ENCODE measurements around the gene RAB6C.
"Not testable (repeated sequence)": the region's sequence is repeated elsewhere in the genome, so short reads cannot be mapped to it uniquely, and the experiment has no call there.

The RAB6C gene

DNA sequence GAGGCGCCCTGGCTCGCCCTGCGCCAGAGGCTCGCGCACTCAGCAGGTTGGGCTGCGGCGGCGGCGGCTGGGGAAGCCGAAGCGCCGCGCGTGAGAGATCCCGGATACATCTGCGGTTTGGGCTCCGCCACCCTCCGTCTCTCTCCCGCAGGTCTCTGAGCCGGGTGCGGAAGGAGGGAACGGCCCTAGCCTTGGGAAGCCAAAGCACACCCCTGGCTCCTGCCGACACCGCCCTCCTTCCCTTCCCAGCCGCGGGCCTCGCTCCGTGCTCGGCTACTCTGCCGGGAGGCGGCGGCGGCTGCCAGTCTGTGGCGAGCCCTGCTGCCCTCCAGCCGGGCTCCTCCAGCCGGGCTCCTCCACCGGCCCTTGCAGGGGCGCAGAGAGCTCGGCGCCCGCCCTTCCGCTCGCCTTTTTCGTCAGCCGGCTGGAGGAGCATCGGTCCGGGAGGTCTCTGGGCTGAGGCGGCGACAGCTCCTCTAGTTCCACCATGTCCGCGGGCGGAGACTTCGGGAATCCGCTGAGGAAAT, at the start of gene RAB6C:
RAB6C (plus strand) TSS at position 38 of the 527 bp plus-strand sequence; CDS start at position 488, 450 bp downstream.
- not testable (repeated sequence) for DNase-seq

- DNase-seq, result no peak
Observed at GRCh38 chr2:129930451-129930850, 49.0 kb upstream of the RAB6C start.

- not testable (repeated sequence) for DNase-seq
Observed at GRCh38 chr2:129933387-129933786, 46.1 kb upstream of the RAB6C start.

GRCh38 chr2:129934044-129934822, 45.2 kb upstream of the RAB6C start:
- DNase-seq, result no peak

DNA sequence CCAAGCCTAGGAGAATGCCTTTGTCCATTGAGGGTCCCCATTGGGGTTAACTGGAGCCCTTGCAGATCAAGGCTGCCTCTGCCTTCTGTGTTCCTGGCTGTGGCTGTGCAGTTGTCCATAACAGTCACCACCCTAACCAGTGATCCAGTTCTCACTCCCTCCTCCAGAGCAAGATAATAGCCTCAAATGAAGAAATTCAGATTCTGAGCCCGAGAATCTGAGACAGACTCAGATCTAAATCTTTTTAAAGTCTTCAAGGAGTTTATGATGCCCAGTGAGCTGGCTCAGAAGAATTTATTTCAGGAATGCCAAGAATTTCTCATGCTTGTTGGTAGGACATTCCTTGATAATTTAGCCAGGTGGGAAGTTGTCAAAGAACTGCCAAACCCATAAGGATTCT, 44.3 kb upstream of the RAB6C start:
- DNase-seq, result no peak

- no peak for DNase-seq
Observed at GRCh38 chr2:129936334-129936934, 43.0 kb upstream of the RAB6C start.

GRCh38 chr2:129938850-129939471, 40.5 kb upstream of the RAB6C start:
- DNase-seq, result not testable (repeated sequence)

DNA sequence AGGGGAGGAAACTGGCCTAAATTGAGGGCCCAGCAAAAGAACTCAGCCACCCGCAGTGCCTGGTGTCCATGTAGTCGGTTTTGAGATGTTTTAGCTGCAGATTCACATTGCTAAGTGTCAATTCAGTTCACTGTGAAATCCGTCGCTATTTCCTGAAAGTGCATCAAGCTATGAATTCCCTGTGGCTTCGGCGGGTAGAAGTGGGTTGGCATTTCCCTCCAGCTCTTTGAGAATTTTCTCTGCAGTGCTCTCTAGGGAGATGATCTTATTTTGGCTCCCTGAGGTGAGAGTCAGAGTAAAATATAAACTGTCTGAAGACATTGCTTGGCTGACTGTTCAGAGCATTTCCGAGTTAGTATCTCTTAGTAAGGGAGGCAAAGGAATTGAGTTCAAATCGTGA, 36.0 kb upstream of the RAB6C start:
- not testable (repeated sequence) for DNase-seq

DNA sequence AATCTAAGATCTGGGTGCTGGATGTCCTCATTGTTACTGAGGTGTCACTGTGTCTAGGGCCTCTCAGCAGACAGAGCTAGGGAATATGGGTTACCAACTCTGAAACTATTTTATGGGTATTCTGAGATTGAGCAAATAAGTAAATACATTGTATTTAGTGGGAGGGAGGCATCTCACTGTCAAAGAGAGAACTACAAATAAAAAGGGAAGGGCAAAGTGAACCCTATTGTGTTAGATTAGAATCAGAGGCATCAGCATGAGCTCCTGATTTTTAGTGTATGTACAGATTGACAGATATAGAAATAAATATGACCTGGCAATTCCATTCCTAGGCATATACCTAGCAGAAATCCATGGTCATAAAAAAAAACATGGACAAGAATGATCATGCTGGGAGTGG, 33.9 kb upstream of the RAB6C start:
- DNase-seq, result no peak

DNA sequence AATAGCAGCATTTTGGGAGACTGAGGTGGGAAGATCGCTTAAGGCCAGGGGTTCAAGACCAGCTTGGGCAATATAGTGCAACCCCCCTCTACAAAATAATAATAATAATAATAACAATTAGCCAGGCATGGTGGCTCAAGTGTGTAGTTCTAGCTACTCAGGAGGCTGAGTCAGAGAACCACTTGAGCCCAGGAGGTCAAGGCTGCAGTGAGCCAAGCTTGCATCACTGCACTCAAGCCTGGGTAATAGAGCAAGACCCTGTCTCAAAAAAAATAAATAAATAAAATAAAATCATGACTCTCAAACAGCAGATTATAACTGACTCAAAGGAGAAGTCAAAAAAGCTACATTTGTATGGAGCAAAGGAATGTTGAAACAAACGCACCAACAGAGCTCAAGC, 31.8 kb upstream of the RAB6C start:
- not testable (repeated sequence) for DNase-seq

GRCh38 chr2:129956171-129956570, 23.3 kb upstream of the RAB6C start:
- DNase-seq, result not testable (repeated sequence)

DNA sequence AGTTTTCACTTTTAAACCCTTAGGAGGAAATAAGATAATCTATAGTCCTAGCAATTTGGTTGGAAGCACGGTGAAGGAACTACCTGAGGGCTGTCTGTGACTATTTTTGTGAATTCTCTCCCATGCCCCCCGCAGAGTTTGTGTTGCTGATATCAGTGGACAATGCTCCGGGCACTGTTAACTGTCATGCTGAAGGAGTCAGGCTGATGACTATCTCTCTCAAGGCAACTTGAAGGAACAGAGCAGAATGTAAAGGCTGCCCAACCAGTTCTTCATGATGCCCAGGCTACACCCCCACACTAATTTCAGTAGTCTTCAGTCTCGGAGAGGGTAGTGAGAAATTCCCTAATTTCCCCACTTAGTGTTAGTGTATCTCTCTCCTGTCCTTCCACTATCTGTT, 21.6 kb upstream of the RAB6C start:
- no peak for DNase-seq

DNA sequence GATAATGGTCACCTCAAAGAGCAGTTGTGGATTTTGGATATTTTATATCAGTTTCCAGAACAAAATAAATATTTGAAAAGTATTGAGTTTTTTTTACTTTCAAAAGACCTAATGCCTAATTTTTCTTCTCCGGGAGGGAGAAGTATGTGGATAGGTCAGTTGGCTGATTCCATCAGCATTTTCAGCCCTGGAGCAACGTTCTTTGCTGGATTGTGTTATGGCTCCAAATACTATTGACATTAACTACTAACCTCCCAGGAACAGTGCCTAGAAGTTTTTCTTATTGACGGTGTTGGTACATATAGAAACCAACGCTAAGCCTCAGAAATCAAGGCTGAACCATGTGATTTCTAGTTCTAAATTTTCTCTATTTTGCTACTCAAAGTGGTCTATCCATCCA, 20.7 kb upstream of the RAB6C start:
- DNase-seq, result not testable (repeated sequence)

GRCh38 chr2:129968605-129969004, 10.9 kb upstream of the RAB6C start:
- not testable (repeated sequence) for DNase-seq

DNA sequence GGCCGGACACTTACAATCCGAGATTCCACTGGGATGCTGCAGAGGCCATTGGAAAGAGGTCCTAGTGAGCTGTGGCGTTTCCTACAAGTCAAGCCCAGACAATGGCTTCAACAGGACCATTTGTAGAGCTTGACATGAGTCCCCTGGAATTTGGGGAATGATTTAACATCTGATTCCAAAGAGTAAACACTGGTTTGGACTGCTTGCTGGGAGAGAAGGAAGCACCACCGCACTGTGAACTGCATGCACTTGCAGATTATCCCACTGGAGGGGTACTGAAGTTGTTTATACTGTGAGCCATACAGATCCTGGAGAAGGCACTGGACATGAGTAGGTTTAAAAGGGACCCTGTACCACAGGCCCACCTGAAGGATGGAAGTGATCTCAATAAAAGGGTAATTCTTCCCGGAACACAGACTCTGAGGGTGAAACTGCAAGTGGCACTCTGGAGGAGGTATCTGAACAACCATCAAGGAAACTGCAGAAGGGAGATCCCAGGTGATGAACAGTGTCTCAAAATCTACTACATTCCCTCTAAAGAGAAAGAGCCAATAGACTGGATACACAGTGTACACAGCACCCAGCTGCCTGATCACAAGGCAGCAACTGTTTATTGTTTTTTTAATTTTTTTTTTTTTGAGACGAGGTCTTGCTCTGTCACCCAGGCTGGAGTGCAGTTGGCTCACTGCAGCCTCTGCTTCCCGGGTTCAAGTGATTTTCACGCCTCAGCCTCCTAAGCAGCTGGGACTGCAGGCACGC, 4.3 kb upstream of the RAB6C start:
- no peak for DNase-seq

- DNase-seq, result not testable (repeated sequence)
Observed at GRCh38 chr2:129976969-129977368, 2.5 kb upstream of the RAB6C start.

GRCh38 chr2:129977986-129978385, 1.5 kb upstream of the RAB6C start:
- no peak for DNase-seq

- DNase-seq, result not testable (repeated sequence)
Observed at GRCh38 chr2:129980246-129980645, 780 bp downstream of the RAB6C start.

DNA sequence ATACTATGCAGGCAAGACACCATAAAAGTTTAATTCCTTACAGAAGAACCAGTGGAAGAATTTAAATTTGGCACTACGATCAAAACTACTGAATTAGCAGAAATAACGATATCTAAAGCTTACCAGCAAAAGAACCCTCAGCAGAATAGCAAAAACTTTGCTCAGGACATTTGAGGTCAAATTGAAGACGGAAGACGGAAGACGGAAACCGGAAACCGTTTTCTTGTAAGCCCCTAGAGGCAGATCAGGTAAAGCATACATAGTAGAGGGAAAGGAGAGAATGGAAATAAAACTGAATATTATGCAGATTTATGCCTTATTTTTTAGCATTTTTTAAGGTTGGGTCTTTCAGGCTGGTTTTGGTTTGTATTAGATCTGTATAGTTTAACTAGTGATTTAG, 2.2 kb downstream of the RAB6C start:
- not testable (repeated sequence) for DNase-seq

DNA sequence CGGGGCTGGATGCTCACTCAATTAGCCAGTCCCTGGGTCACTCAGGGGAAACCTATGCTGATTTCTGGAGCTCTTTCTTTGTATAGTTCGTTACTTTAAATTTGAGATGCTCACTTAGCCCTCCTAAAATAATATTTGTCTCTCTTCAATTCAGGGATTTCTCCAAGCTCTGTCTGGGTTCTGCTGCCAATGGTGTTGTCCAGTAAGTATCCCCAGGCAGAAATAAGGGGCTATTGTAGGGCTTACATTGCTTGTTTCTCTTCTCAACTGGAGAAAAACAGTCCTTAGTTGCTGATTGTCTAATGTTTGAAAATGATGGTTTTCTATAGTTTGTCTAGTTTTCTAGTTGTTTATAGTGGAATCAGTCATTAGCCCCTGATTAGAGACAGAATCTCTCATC, 5.0 kb downstream of the RAB6C start:
- DNase-seq, result no peak

DNA sequence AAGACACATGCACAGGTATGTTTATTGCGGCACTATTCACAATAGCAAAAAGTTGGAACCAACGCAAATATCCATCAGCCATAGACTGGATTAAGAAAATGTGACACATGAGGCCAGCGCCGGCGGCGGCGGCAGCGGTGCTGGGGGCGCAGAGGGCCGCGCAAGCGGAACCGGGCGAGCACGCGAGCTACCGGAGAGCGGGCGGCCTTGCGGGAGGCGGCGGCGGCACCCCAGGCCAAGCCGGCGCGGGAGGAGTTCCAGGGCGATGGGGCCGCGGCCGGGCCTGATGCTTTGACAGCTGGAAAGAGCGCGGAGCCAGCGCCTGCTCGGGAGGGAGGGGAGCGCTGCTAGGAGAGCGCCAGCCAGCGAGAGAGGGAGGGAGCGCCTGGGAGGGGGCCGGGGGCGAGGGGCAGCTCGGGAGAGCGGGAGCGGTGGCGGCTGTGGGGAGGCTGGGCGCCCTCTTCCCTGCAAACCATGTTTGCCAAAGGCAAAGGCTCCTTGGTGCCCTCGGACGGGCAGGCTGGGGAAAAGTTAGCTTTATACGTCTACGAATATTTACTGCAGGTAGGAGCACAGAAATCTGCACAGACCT, 13.0 kb downstream of the RAB6C start:
- not testable (repeated sequence) for DNase-seq

GRCh38 chr2:129993151-129993550, 13.7 kb downstream of the RAB6C start:
- not testable (repeated sequence) for DNase-seq
